T-helper 9 cell (primary cell): ENCODE results near the gene IGF1R.

Source experiments
- DNase-seq: peaks from one replicate; pipeline ENCODE4 v3.0.0-alpha.2; 2020

The IGF1R gene

GRCh38 chr15:98841419-98841970 is 193.2 kb downstream of the IGF1R start:
- DNase-seq = no peak

DNA sequence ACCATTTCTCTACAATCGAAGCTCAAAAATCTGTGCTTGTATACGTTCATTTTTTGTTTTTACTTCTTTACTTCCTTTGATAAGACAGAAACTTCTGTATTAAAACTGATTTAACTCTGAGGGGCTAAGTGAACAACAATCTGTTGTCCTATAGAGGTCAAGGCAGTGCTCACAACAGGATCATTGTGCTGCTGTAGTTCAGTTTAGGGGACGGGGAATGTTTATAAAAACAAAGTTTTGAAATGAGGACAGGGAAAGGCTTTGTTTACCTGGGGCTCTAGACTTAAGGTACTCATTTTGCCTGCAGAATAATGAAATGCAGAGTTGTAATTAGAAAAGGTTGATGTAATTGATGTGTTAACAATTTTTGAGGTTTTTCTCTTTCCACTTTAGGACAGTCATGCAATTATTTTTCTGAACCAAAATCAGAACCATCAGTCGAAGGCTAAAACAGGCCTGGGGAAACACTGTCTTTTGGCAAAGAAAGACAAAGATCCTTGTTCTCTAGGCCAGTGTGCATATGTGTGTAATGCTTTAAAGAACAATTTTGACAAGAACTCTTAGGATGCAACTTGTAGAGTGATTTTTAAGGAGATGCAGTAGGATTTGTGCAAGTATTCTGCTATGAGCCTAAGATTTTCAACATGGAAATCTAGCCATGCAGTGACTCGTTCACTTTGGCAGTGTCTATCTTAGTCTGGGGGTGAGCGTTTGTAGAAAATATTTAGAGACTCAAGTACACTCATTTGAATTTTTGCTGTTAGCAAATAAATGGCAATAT is 194.0 kb downstream of the IGF1R start:
- DNase-seq = no peak

DNA sequence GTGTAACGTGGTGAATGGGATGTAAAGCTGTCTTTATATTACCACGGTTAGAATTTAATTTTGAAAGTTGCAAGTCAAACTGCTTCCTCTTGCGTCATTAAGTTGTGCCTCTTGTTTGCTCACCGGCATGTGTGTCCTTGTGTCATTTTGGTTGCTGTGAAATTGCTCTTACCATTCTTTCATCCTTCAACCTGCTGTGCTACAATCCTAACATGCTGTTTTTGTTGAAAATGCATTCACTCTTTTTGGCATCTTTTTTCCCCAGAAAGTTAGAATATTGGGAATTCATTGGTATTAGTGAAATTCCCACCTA is 194.6 kb downstream of the IGF1R start:
- no peak for DNase-seq

DNA sequence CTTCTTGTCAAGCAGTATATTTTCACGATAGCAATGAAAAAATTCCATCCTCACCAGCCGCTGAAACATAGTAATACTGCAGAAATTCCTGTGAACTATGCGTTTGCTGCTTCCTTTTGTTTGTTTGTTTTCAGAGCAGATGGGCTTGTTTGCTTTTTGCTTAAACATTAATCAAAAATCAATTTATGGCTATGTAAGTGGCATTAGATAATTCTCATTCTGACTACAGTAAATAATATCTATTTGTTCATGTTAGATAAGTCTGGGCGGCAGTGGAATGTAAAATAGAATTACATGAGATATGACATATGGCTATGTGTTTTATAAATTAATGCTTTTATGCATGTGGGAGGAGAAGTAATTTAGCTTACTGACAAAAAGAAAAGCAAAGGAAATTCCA is 195.5 kb downstream of the IGF1R start:
- no peak for DNase-seq

GRCh38 chr15:98844261-98844660 is 195.9 kb downstream of the IGF1R start:
- no peak for DNase-seq

- no peak for DNase-seq
Observed at GRCh38 chr15:98845138-98845884, 197.0 kb downstream of the IGF1R start.

DNA sequence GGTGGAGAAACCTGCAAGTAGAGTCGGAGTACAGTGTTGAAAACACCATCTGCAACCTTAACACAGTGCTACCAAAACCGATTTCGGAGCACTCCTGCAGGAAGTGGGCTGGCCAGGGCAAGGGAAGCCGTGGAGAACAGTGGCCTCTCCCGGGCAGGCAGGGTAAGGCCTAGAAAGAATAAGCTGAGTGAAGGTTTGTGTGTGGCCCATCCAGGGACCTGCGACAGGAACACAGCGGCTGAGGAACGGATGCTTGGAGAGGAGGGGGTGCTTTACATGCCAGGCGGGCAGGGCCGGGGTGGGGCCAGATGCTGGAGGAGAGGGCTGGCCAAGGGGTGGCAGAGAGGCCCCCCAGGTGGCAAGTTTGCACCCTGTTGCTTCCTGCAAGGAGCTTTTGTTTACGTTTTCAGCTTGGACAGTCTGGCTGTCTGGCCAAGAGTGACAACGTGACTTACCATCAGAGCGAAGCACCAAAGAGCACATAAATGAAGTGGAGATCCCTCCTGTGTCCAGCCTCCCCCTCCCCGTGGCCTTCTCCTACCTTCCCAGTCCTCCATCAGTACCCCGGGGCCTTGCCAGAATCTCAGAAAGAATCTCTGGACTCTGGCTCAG is 202.7 kb downstream of the IGF1R start:
- DNase-seq = peak; percentile 53

GRCh38 chr15:98853161-98853560 is 204.8 kb downstream of the IGF1R start:
- peak; percentile 59 for DNase-seq

DNA sequence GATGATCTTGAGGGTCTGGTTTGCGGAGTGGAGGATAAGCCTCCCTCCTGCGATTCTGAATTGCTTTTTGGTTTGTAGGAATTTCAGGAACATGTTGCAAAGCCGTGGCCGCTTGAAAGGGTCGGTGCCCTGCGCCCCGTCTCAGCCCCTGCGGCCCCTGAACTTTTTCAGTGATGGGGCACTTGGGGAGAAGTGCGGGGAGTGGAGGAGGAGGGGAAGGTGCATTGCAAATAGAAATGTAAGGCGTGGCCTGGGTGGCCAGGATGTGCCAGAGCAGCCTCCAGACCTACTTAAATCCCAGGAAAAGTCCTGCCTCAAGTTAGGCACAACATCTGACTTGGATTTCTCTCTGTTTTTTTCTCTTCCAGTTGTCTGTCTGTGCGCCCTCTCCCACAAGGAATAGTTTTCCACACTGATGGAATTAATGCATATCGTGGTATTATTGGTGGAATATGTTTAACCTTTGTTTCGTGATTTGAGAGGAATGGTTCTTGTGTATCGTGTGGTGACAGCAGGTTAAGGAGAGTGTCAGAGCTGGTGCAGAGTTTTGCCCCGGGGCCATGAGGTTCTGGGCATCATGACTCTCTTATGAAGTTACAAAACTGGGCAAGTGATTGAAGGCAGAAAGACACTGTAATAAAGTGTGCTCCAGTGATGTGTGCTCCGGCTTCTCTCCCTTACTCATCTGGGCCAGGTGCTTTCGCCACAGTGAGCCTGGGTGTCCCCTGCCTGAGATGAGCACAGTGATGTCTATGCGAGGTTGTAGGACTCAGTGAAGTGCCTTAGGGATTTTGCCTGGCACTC is 205.5 kb downstream of the IGF1R start:
- DNase-seq = no peak

- DNase-seq = no peak
Observed at GRCh38 chr15:98854496-98854895, 206.2 kb downstream of the IGF1R start.

DNA sequence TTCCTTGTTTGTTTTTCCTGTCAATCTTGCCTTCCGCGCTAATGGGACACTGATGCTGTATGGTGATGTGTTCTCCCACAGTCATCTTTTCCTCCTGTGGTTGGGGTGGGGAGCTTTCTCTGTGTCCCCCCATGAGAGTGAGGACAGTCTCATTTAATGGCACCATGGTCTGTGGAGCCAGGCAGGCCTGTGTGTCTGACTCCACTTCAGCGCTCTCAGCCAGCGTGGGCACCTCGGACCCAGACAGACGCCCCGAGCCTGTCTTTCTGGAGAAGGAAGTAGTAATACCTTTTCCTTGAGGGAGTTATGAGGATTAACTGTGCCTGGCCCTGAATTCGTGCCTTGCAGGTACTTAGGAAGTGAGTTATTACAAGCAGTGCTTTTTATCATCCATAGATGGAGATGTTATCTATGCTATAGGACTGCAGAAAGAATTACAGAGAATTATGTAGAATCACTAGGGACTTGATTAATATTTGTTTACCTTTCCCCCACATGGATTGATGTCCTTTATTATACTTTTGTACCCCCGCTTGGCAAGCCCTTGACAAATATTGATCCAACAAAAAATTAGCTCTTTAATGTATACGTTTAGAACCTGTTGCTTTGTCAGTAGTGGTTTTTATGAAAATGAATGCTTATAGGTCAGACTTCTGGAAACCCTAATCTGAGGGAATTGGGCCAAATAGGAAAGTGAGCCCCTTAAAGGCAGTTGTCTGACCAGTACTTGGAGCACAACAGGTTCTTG is 206.9 kb downstream of the IGF1R start:
- DNase-seq = no peak

GRCh38 chr15:98855815-98856531 is 207.6 kb downstream of the IGF1R start:
- no peak for DNase-seq

- no peak for DNase-seq
Observed at GRCh38 chr15:98856532-98856907, 208.2 kb downstream of the IGF1R start.

GRCh38 chr15:98858610-98859023 is 210.3 kb downstream of the IGF1R start:
- DNase-seq = no peak

- DNase-seq = no peak
Observed at GRCh38 chr15:98859149-98859548, 210.8 kb downstream of the IGF1R start.

DNA sequence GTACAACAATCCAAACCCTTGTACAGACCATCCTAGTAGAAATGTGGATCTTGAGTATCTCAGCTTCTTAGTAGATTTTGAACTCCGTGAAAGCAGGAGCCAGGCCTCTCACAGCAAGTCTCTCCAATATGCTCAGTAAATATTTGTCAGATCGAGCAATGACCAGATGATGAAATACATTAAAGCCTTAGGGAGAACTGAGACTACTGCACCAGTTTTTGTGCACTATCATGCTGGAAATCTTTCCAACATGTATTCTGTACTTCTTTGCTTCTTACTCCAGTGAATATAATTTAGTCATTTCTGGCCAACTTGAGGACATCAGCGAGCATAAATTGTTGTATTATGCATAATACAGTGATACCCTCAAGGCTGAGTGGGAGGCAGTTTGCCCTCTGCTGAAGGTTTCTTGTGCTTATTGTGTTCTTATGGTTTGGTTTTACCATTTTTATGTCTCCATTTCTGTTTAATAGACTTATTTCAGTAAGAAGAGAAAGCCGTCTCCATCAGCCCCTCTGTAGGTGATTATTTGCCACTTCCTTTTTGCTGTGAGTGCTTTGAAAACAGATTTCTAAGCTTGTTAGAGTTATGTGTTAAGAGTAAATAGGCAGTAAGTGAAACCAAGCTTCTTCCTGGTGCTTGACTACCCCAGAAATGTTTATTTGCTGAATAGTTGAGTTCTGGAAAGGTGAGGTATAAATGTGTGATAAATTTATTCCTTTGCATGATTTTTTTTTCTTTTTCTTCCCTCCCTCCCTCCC is 212.1 kb downstream of the IGF1R start:
- DNase-seq = no peak

- no peak for DNase-seq
Observed at GRCh38 chr15:98861188-98861587, 212.8 kb downstream of the IGF1R start.

- no peak for DNase-seq
Observed at GRCh38 chr15:98863983-98864382, 215.6 kb downstream of the IGF1R start.

GRCh38 chr15:98865397-98866339 is 217.3 kb downstream of the IGF1R start:
- DNase-seq = peak; percentile 52
